ENCODE data around the gene LRMDA. TPM values are rescaled to one million over a fixed set of nuclear protein-coding genes. Genes with fewer than 3 reads are reported as not detected.

Gene LRMDA
- total RNA-seq, 4 donors from 2014 or later, result 9.8 to 18.6 (median 15.8) TPM

- TF ChIP-seq EP300 (IDR thresholded peaks at IDR 0.05) (no peak), CTCF (IDR thresholded peaks at IDR 0.05) (no peak), POLR2A (IDR thresholded peaks at IDR 0.05) (no peak)
- peaks cover 0 to 20% (median 4%) of the 10 kb centered on the region in 4 donors for H3K4me1 ChIP-seq
- no peaks in the 10 kb centered on the region for H3K27me3 ChIP-seq
- H3K9me3 ChIP-seq, result peaks cover 0 to 4% (median 0%) of the 10 kb centered on the region in 4 donors
- H3K27ac ChIP-seq, result no peak overlapping the region
- WGBS, 2 donors, result 72 to 78% methylated on average over 5 of the region's 5 CpGs
- DNase-seq (ENCODE audit: low spot score in 2 of 2), result no peak
- H3K36me3 ChIP-seq, result no peaks in the 10 kb centered on the region
- no peak overlapping the region for H3K4me3 ChIP-seq
These were observed 394.2 kb downstream of the LRMDA start for GRCh38 chr10:75825661-75826060.

GRCh38 chr10:75826846-75827245 is 395.4 kb downstream of the LRMDA start:
- WGBS, 2 donors, result 70 to 75% methylated on average over 5 of the region's 5 CpGs
- no peak for DNase-seq (ENCODE audit: low spot score in 2 of 2)

GRCh38 chr10:75827587-75828021 is 396.2 kb downstream of the LRMDA start:
- H3K27me3 ChIP-seq, result no peaks in the 10 kb centered on the region
- DNase-seq (ENCODE audit: low spot score in 2 of 2), result no peak
- no peaks in the 10 kb centered on the region for H3K36me3 ChIP-seq
- H3K4me1 ChIP-seq, result peaks cover 0 to 20% (median 4%) of the 10 kb centered on the region in 4 donors
- H3K27ac ChIP-seq, result no peak overlapping the region
- no peak overlapping the region for H3K4me3 ChIP-seq
- TF ChIP-seq POLR2A (IDR thresholded peaks at IDR 0.05) (no peak), CTCF (IDR thresholded peaks at IDR 0.05) (no peak), EP300 (IDR thresholded peaks at IDR 0.05) (no peak)
- peaks cover 0 to under 1% (median 0%) of the 10 kb centered on the region in 4 donors for H3K9me3 ChIP-seq
- WGBS, 2 donors, result 65 to 71% methylated on average over 5 of the region's 5 CpGs

More at GRCh38 chr10:75826846-75827245, 395.4 kb downstream of the LRMDA start:
- Histone ChIP-seq H3K9me3 (peaks cover 0 to 4% (median 0%) of the 10 kb centered on the region in 4 donors), H3K27me3 (no peaks in the 10 kb centered on the region), H3K4me1 (peaks cover 0 to 20% (median 4%) of the 10 kb centered on the region in 4 donors), H3K36me3 (no peaks in the 10 kb centered on the region), H3K4me3 (no peak overlapping the region), H3K27ac (no peak overlapping the region)
- no peak for TF ChIP-seq CTCF (IDR thresholded peaks at IDR 0.05)
- no peak for TF ChIP-seq POLR2A (IDR thresholded peaks at IDR 0.05)
- no peak for TF ChIP-seq EP300 (IDR thresholded peaks at IDR 0.05)

- no peaks in the 10 kb centered on the region for H3K27me3 ChIP-seq
- no peak for TF ChIP-seq CTCF (IDR thresholded peaks at IDR 0.05)
- TF ChIP-seq EP300 (IDR thresholded peaks at IDR 0.05), result no peak
- TF ChIP-seq POLR2A (IDR thresholded peaks at IDR 0.05), result no peak
- H3K36me3 ChIP-seq, result no peaks in the 10 kb centered on the region
- H3K4me1 ChIP-seq, result peaks cover 0 to 20% (median 4%) of the 10 kb centered on the region in 4 donors
- DNase-seq (ENCODE audit: low spot score in 2 of 2), result no peak
- H3K9me3 ChIP-seq, result no peaks in the 10 kb centered on the region
- H3K27ac ChIP-seq, result no peak overlapping the region
- 66 to 70% methylated on average over 3 of the region's 3 CpGs for WGBS, 2 donors
- no peak overlapping the region for H3K4me3 ChIP-seq
These were observed 397.0 kb downstream of the LRMDA start for GRCh38 chr10:75828413-75828812.

GRCh38 chr10:75836064-75836463 is 404.6 kb downstream of the LRMDA start:
- H3K4me1 ChIP-seq, result no peaks in the 10 kb centered on the region
- H3K36me3 ChIP-seq, result no peaks in the 10 kb centered on the region
- 80 to 81% methylated on average over 3 of the region's 3 CpGs for WGBS, 2 donors
- H3K27ac ChIP-seq, result no peak overlapping the region
- no peak overlapping the region for H3K4me3 ChIP-seq
- DNase-seq (ENCODE audit: low spot score in 2 of 2), result no peak
- H3K9me3 ChIP-seq, result no peaks in the 10 kb centered on the region
- H3K27me3 ChIP-seq, result no peaks in the 10 kb centered on the region
- TF ChIP-seq POLR2A (IDR thresholded peaks at IDR 0.05) (no peak), CTCF (IDR thresholded peaks at IDR 0.05) (no peak), EP300 (IDR thresholded peaks at IDR 0.05) (no peak)

Data from tibial nerve (tissue), 4 donors.